GM19455 (cell line): ENCODE results near the gene MGA.
"Not testable (repeated sequence)": the region's sequence is repeated elsewhere in the genome, so short reads cannot be mapped to it uniquely, and the experiment has no call there.

ENCODE experiments used
- ATAC-seq: cut with Tn5 transposase; IDR thresholded peaks from one replicate; pipeline ENCODE4 v1.9.1; 2021; ENCODE audit not compliant: unreplicated experiment

The MGA gene

DNA sequence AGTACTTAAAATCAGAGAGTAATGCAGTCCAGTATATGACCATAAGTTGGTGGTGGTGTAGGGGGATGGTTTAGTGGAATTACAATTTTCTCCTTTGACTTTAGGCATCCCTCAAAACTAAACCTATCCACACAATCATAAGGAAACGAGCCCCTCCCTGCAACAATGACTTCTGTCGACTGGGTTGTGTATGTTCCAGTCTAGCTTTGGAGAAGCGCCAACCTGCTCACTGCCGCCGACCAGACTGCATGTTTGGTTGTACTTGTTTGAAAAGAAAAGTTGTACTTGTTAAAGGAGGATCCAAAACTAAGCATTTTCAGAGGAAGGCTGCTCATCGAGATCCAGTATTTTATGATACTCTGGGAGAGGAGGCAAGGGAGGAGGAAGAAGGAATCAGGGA lies 52.8 kb downstream of the MGA start:
- no peak for ATAC-seq

DNA sequence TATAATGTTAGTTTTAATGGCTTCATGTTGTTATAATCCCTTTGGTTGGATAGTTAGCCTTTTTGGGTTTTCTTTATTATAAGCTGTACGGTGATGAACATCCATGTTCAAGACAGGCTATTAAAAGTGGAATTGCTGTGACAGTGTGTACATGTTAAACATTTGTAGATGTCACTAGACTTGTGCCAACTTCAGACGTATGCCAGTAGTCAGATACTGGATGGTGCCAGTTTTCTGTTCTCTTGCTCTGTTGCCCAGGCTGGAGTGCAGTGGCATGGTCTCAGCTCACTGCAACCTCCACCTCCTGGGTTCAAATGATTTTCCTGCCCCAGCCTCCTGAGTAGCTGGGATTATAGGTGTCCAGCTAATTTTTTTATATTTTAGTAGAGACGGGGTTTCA lies 54.1 kb downstream of the MGA start:
- no peak for ATAC-seq

DNA sequence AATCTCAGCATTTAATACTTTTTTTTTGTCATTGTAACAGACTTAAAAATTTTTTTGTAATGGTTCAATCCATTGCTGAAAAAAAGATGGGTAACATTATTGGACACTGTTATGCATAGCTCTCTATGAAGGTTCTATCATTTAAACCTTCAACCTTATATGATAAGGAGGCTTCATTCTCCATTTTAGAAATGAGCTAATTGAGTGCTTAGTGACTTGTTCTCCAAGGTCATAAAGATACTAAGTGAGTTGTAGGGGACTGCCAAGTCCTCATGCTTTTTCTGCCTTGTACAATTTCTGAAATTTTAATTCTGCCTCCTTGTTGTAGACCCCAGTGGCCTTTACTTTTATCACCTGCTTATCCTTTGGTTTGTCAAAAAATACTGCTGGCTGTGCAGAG lies 56.7 kb downstream of the MGA start:
- ATAC-seq: no peak

DNA sequence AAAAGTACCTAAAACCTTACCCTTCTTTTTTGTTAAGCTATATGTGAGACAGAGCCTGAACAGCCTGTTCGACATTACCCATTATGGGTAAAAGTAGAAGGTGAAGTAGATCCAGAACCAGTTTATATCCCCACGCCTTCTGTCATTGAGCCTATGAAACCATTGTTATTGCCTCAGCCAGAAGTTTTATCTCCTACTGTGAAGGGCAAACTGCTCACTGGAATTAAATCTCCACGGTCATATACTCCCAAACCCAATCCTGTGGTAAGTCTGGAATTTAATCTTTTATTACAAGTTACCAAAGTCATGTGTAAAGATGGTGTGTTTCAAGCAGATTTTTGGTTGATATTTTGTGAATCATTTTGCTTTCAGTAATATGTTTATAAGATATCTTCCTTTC lies 66.9 kb downstream of the MGA start:
- ATAC-seq: no peak

DNA sequence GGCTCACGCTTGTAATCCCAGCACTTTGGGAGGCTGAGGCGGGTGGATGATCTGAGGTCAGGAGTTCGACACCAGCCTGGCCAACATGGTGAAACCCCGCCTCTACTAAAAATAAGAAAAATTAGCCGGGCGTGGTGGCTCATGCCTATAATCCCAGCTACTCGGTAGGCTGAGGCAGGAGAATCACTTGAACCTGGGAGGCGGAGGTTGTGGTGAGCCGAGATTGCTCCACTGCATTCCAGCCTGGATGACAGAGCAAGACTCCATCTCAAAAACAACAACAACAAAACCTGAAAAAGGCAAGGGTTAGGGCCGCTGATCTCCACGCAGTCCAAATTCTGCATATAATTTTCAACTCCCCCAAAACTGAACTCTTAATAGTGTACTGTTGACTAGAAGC lies 67.9 kb downstream of the MGA start:
- ATAC-seq: not testable (repeated sequence)

DNA sequence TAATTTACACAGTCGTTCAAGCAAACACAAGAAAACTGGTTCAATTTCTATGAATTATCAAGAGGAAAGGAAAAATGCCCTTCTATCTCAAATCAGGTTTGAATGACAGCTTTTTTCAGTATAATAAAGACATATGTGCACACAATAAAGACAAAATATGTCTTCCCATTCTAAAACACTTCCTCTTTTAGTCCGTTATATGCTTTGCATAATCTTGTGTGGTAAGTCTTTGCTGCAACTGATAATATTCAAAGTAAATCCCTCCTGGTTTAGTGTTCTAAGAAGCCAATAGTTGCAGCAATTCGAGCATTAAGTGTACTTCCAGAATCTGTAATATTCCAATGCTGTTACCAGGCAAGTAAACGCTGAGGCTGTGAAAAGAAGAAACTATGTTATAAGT lies 70.3 kb downstream of the MGA start:
- ATAC-seq: no peak

DNA sequence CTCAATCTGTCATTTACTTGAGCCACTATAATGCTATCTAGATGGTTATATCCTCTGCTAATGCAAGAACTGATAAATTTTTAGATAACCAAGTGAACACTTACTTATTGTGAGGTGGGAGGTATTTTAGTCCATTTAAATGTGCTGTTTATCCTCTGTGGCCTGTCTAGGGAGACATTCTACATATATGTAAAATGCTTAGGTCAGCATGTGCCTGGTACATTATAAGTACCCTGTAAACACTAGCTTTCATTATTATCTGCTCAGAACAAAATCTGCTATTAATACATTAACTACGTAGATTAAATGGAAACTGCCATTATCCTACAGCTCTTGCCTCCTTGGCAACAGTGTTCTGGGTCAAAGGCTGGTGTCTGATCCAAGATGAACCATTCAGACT lies 72.3 kb downstream of the MGA start:
- no peak for ATAC-seq

DNA sequence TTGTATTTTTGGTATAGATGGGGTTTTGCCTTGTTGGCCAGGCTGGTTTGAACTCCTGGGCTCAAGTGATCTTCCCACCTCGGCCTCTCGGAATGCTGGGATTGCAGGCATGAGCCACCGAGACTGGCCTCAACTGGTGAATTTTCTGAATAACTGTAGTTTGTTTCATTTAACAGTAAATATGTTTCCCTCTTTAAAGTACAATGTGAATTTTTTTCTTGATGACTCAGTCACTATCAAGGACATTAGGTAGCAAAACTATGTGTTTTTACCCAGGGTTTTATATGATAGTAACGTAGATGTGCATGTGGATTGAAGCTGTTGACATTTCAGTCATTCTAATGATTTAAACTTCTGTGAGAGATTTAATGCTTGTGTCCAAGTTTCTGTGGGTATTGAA lies 73.9 kb downstream of the MGA start:
- no peak for ATAC-seq

DNA sequence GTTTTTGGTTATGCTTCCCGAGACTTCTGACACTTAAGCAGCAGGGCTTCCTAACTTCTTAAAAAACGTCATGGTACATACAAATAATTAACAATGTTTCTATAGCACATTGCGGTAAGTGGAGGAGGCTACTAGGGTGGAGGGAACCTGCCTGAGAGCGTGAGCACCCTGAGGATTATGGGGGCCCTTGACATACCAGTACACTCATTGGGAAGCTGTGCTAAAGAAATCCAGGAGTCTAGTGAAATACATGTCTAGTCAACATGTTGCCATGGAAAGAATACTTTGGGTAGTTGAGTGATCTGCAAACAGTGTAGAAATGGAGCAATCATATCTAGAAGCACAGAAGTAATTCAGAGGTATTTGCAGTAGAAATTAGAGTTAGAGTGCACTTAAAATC lies 74.8 kb downstream of the MGA start:
- no peak for ATAC-seq

DNA sequence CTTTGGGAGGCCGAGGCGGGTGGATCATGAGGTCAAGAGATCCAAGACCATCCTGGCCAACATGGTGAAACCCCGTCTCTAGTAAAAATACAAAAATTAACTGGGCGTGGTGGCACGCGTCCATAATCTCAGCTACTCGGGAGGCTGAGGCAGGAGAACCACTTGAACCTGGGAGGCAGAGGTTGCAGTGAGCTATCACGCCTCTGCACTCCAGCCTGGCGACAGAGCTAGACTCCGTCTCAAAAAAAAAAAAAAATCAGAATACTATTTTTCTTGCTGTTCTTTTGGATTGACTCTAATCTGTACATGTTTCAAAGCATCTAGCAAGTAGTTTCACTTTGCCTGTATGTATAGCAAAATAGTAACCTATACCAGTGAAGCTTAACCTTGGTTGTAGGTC lies 75.3 kb downstream of the MGA start:
- ATAC-seq: not testable (repeated sequence)

DNA sequence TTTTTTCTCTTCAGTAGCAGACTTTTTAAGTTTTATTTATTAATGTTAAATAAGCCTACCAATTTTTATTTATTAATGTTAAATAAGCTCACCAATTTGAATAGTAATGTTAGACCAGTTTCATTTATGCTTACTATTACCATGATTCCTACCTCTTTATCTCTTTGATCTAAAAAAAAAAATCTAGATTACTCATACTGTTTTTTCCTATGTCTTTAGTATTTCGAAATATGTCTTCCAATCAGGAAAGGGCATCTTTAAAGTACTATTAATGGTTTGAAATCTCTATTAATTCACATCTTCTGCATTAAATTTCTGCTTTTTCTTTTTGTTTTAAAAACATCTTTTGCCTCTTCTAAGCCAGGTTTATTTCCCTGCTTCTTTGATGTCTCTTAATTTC lies 86.6 kb downstream of the MGA start:
- no peak for ATAC-seq

DNA sequence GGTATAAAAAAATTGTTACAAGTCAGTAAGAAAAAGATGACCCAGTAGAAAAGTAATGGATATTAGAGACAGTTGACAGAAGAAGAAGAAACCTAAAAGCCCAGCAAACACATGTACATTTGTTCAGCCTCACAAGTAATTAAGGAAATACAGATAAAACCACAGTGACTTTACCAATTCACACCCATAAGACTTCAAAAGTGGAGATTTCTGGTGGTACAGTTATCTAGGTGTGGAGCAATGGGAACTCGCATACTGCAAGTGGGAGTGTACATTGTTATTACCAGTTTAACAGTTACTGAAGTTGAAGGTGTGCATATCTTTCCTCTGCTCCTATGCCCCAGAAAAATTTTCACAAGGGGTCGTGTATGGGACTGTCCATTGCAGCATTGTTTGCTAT lies 96.0 kb downstream of the MGA start:
- ATAC-seq: no peak

DNA sequence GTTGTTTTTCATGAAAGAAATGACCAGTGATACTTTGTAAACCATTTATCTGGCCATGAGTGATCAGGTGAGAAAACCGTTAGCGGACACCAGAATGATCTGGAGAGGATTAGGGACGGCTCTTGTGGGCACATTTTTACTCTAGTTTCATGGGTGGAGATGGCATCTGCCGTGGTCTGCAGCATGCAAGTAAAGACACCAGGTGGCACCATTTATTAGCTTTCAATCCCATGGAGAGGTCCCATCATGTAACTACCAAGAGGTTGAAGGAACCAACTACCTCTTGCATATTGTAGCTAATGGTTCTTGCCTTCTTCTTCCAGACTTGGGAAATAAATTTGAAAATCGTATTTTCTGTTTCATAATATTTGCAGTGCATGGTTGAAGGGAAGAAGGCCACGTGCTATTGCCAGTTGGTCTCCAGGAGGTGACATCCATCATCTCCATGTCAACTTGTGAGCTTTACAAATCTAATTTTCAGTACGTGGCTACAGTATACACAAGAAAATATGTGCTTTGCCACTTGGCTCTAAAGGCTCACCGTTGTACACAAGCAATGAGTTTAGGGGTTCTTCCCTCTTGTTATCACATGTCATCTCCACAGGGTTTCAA lies 112.6 kb downstream of the MGA start:
- no peak for ATAC-seq

DNA sequence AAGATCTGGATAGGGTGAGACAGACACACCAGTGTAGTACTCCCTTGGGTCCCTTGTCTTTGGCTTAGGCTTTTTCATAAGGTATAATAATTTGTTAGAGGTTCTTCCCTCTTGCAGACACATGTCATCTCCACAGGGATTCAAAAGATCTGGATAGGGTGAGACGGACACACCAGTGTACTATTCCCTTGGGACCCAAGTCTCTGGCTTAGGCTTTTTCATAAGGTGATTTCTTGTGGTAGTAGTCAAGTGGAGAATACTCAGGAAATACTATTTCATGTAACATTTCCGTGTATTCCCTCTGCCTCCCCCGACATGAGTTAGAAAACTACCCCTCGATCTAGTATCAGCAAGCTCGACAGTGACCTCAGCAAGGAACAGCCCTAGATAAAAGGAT lies 113.1 kb downstream of the MGA start:
- no peak for ATAC-seq

DNA sequence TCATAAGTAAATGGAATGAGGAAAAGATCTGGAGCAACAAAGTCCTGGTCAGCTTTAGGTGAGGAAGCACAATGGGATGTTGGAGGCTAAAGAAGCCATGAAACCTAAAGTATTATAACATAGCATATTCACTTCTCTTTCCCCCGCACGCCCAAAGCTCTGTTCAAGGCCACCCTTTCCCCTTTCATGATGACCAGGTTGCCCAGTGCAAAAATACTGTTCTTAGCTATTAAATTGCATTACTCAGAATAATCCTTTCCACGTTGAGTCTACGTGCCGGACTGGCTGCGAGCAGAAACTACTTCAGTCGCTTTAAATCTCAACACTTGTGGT lies 113.5 kb downstream of the MGA start:
- ATAC-seq: no peak

DNA sequence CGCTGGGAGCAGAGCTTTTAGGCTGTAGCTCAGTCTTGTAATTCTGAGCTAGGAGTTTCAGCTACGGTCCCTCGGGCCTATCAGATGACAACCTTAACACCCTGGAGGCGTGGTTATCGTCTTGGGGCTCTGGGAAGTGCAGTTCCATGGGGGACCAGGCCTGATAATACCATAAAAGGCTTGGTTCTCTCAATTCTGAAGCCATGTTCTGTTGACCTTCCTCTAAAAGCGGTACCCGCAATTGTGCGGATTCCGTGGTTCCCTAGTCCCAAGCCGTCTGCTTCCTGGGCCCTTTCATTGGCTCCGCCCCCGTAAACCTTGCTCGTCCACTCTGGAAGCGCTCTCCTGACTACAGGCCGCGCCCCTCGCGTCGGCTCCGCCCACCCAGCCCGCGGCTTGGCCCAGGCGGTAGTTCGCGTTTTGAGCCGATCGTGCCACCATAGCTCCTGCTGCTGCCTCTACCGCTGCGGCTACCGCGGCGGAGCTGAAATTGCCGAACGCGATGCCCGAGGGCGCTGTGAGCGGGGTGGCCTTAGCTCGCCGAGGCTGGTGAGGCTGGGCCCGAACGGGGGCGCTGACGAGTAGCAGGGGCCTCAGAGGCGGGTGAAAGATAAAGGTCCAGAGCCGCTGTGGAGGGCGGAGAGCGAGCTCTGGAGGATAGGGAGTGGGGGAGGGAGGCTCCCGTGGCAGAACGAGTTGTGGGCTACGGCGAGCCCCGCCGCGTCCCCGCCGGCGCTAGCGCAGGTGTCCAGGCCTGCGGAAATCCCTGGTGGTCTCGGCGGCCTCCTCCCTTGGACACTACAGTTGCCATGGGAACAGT lies 114.1 kb downstream of the MGA start, which contains the start of gene MAPKBP1:
MAPKBP1 (plus strand) TSS at position 423 of the 820 bp plus-strand sequence. CDS start 792 bp downstream, outside the sequence.
- ATAC-seq: peak; percentile 78

DNA sequence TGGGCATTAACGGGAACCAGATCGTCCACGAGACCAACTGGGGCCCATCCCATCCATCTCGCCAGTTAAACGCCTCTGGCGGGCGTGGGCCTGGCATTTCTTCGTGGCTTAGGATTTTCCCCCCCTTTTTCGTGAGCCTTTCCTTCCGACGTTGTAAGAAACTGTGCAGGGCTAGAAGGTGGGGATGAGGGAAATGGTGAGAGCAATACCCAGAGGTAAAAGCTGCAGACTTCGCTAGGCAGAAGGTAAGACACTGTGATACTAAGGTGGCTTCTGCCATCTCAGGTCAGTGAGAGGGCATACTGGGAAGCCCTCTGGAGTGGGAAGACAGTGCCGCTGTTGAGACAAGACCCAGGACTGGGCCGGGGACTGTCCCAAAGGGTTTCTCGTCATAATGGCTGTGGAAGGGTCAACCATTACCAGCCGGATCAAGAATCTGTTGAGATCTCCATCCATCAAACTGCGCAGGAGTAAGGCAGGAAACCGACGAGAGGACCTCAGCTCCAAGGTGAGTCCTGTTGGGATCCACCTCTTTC lies 114.7 kb downstream of the MGA start:
- no peak for ATAC-seq

DNA sequence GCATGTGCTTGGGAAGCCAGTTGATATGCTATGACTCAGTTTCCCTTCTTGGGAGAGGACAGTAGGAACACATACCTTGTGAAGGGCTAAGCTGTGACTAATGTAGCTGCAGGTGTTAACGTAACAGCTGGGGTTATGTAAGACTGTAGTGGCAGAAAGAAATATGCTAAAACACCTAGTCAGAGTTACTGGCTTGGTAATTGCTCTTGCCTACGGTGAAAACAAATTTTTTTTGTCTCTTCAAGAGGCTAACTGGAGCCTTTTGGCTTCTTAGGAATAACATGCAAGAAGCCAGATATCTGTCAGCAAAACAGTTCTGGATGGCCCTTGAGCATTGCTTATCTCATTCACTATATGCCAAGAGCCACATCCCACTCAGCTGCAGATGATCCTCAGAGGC lies 115.4 kb downstream of the MGA start:
- no peak for ATAC-seq

DNA sequence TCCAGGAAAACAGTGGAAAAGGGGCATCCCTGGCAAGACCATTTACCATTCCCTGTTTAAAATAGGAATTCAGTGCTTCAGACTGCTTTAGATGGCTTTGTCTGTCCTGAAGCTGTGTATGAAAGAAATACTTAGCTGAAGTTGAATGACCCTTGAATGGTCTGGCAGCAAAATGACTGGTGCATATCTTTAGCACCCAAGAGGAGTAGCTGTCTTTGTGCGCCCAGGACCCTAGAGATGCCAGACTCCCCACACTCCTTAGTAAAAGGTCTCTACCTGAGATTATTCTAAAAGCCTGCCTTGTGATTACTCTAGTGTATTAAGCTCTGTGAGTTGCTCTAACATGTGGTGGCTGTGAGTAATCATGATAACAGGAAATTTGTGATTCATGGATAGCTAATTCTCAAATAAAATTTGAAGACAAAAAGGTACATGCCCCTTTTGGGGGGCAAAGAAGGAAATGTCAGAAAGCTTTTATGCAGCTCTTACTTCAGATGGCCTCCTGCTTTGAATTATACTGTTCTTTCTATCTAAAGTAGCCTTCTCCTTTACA lies 117.3 kb downstream of the MGA start:
- no peak for ATAC-seq

DNA sequence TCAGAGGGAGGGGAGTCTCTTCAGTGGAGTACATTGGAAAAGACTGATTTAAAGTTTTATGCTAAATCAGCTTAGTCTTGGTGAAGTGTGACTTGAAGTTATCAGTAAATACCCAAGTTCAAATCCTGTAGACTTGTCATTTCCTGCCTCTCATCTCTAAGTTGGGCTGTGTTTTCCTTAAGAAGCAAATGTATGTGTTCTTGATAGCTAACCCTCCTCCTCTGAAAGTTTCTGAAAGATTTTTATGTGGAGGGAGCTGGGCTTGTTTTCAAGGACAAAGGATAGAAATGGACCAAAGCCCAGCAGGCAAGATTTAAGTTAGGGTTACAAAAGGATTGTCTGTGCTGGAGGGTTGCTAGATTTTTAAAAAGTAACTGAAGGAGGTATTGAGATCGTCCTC lies 118.3 kb downstream of the MGA start:
- no peak for ATAC-seq

DNA sequence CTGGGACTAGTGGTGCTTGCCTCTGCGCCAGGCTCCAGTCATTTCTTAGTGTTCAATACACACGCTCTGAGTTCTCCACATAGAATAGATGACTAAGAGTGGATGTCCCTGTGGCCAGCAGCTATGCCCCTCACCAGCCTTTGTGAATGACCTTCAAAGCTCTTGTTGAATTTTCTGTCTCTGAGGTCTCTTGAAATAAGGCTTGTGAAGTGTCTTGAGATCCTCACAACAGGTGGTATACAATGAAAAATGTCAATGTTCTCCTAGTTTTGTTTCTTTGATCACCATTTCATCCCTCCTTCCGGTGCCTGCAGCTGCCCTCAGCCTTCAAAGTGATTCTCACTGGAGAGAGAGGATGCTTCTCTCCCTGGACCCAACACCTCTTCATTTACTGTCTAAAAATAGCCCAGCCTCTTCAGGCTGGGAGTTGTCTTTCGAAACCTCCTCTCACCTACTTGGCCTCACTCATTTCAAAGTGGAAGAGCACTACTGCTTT lies 119.5 kb downstream of the MGA start:
- no peak for ATAC-seq

DNA sequence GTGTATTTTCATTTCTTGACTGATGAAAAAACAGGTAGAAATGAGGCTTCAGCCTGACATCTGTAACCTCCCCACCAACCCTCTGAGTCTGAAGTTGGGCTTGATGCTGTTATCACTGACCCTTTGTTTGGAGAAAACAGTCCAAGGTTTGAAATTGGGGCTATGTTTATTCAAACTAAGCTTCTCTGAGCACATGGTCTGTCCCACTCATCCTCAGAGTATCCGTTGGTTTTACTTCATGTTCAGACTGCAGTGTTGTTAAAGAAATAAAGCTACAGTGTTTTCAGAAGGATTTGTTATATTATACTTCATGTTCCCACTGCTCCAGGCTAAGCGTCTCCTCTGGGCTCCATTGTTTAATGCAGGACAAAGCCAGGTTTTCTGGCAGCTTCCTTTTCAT lies 120.1 kb downstream of the MGA start:
- ATAC-seq: no peak
